ENCODE data around the gene UBE2Q1.

UBE2Q1 gene

DNA sequence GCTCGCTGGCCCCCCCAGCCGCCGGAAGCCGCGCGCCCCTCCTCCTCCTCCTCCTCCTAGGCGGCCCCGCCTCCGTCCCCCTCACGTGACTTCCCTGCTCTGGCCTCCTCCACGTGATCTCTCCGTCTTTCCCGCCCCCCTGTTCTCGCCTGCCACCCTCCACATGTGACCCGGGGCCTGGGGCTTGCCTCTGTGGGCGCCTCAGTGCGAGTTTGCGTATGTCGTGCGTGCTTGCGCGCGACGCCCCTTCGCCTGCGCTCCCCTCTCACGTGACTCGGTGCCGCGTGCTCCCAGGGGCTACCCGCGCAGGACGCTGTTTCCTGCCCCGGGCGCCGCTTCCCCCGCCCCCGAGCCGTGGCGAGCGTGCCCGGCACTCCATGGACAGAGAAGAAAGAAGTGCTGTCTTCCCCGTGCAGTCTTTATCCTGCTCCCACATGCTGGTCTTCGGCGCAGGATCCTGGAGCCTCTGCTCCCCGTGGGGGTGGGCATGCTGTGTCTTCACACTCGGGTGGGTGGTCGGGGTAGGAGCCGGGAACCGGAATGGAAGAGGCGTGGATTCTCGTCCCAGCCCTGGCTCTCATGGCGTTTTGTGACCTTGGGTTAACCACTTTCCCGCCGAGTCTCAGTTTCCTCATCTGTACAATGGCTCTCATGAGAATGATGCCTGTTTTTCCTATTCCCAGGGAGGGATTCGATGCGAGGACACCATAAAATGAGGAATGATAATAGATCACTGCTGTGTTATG, 431 bp upstream of the UBE2Q1 start:
- no peak overlapping the region for H3K27ac ChIP-seq (ENCODE audit: low read length)
- H3K9ac ChIP-seq (ENCODE audit: low read length) = peak overlapping the region; percentile 63
- H3K9me3 ChIP-seq (ENCODE audit: control insufficient read depth, low read depth, low read length) = no peaks in the 10 kb centered on the region

DNA sequence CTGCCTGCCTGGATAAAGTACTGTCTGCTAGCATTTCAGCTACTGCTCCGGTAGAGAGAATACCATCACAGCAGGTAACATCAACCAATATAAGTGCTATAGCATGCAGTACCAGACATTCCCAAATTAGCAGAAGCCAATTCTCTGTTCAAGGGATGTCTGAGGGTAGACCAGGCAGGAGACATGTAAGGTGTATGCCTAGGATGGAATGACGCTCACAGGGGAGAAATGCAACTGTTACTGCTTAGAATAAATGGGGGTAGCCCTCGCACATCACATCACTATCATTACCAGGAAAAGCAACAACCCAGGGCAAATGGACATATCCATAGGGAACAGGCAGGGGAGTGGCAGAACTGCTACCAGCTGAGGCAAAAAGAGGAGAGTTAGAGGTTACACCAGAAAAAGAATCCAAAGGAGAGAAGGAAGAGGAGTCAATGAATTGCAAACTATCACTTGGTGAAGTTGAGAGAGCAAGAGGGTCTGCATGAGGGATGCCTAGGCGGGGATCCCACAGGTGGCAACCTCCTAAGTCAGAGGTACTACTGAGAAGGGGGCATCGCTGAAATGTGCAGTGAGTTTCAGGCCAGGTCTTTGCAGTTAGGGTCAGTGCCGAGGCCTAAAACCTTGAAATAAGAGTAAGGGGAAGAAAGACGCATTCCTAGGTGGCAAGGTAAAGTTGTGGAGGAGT, 1.1 kb downstream of the UBE2Q1 start:
- Histone ChIP-seq H3K27ac (ENCODE audit: low read length) (no peak overlapping the region), H3K4me1 (ENCODE audit: control insufficient read depth, low read depth, low read length) (peaks cover 24% of the 10 kb centered on the region), H3K36me3 (ENCODE audit: control insufficient read depth, low read depth, low read length) (peaks cover 36% of the 10 kb centered on the region), H3K9ac (ENCODE audit: low read length) (peak overlapping the region; percentile 58), H3K9me3 (ENCODE audit: control insufficient read depth, low read depth, low read length) (no peaks in the 10 kb centered on the region), H3K27me3 (ENCODE audit: control insufficient read depth, insufficient read depth, low read length) (no peaks in the 10 kb centered on the region), H3K4me3 (ENCODE audit: low read length) (peak overlapping the region; percentile 60)

More for the DNA sequence above, 431 bp upstream of the UBE2Q1 start:
- H3K36me3 ChIP-seq (ENCODE audit: control insufficient read depth, low read depth, low read length) = peaks cover 21% of the 10 kb centered on the region
- H3K4me3 ChIP-seq (ENCODE audit: low read length) = peak overlapping the region; percentile 64
- H3K4me1 ChIP-seq (ENCODE audit: control insufficient read depth, low read depth, low read length) = peaks cover 24% of the 10 kb centered on the region
- no peaks in the 10 kb centered on the region for H3K27me3 ChIP-seq (ENCODE audit: control insufficient read depth, insufficient read depth, low read length)

DNA sequence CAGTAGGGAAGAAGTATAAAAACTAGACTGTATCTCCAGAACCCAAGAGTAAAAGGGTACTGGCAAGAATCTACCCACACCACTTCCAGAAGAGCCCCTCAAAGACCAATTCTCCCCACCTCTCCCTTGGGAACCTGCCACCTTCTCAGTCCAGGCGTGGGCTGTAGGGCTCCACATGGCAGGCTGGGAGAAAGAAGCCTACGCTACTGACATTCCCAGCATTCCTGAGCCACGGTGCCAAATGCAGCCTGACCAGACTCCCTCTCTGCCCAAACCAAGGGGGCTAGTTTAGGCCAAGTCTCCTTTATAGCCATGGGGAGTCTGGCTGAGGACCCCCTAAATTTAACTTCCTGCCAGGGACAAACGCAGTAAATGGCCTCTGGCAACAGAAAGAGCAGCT, 2.0 kb downstream of the UBE2Q1 start:
- H3K27me3 ChIP-seq (ENCODE audit: control insufficient read depth, insufficient read depth, low read length) = no peaks in the 10 kb centered on the region
- peak overlapping the region; percentile 60 for H3K4me3 ChIP-seq (ENCODE audit: low read length)
- H3K4me1 ChIP-seq (ENCODE audit: control insufficient read depth, low read depth, low read length) = peaks cover 24% of the 10 kb centered on the region
- H3K27ac ChIP-seq (ENCODE audit: low read length) = peak overlapping the region; percentile 7
- H3K36me3 ChIP-seq (ENCODE audit: control insufficient read depth, low read depth, low read length) = peaks cover 46% of the 10 kb centered on the region
- no peaks in the 10 kb centered on the region for H3K9me3 ChIP-seq (ENCODE audit: control insufficient read depth, low read depth, low read length)
- H3K9ac ChIP-seq (ENCODE audit: low read length) = peak overlapping the region; percentile 58

DNA sequence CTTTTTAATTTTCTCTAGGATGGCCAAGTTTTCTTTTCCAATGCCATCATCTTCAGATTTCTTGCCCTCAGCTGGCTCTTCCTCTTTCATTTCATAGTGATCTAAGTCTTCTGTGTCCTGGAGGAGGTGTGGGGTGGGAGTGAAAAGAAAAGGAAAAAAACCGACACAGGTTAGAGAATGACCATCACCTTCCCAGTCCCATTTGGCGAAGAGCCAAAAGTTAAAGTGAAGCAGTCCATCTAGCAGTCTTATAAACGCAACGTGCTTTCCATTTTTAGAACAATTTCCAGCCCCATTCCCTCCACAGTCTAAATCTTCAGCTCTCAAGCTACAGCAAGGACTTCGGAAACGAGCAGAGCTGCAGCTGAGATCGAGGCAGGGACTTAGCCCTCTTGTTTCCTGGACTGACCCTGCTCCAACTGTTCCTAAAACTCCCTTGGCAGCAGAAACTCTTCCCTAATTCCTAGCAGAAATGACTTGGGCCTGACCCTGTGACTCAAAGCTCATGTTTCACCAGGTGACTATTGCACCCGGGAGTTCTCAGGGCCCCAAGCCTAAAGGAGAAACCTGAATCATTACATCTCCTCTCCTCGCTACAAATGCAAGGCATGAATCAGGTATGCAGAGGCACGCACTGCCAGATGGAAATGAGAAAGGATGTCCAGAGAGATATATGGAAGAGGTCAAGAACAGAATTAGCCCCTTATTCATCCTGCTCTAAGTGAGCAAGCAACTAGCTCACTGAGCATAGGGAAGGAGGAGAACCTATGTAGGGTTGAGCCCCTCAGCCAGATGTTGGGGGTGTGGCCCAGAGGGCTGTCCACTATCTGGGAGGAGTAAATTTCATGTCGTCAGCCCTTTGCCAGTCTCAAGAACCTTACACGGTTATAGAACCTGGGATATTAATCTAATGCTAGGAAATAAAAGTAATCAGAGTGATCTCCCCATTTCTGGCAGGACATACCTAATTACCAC, 5.1 kb downstream of the UBE2Q1 start:
- no peaks in the 10 kb centered on the region for H3K9me3 ChIP-seq (ENCODE audit: control insufficient read depth, low read depth, low read length)
- H3K27me3 ChIP-seq (ENCODE audit: control insufficient read depth, insufficient read depth, low read length) = no peaks in the 10 kb centered on the region
- peaks cover 71% of the 10 kb centered on the region for H3K36me3 ChIP-seq (ENCODE audit: control insufficient read depth, low read depth, low read length)
- no peak overlapping the region for H3K4me3 ChIP-seq (ENCODE audit: low read length)
- H3K9ac ChIP-seq (ENCODE audit: low read length) = no peak overlapping the region
- H3K4me1 ChIP-seq (ENCODE audit: control insufficient read depth, low read depth, low read length) = peaks cover 19% of the 10 kb centered on the region
- no peak overlapping the region for H3K27ac ChIP-seq (ENCODE audit: low read length)

DNA sequence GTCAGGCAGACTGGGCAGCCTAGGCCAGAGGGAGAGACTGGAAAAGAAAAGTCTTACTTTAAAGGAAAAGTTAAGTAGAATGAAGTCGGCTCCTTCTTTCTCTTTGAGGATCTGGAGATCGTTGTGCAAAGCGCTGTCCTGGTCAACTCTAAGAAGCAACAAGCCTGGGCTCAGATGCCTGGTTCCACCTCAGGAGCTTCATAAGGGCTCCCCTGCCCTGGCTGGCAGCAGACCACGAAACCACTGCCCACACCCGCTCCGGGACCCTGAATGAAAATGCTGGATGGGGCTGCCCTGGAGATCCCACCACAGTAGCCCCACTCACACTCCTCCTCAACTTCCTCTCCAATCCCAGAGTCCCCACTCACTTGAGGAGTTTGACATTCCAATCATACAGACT, 6.4 kb downstream of the UBE2Q1 start:
- no peak overlapping the region for H3K4me3 ChIP-seq (ENCODE audit: low read length)
- no peak overlapping the region for H3K9ac ChIP-seq (ENCODE audit: low read length)
- no peaks in the 10 kb centered on the region for H3K27me3 ChIP-seq (ENCODE audit: control insufficient read depth, insufficient read depth, low read length)
- no peak overlapping the region for H3K27ac ChIP-seq (ENCODE audit: low read length)
- H3K36me3 ChIP-seq (ENCODE audit: control insufficient read depth, low read depth, low read length) = peaks cover 71% of the 10 kb centered on the region
- H3K9me3 ChIP-seq (ENCODE audit: control insufficient read depth, low read depth, low read length) = no peaks in the 10 kb centered on the region
- H3K4me1 ChIP-seq (ENCODE audit: control insufficient read depth, low read depth, low read length) = peaks cover 12% of the 10 kb centered on the region

DNA sequence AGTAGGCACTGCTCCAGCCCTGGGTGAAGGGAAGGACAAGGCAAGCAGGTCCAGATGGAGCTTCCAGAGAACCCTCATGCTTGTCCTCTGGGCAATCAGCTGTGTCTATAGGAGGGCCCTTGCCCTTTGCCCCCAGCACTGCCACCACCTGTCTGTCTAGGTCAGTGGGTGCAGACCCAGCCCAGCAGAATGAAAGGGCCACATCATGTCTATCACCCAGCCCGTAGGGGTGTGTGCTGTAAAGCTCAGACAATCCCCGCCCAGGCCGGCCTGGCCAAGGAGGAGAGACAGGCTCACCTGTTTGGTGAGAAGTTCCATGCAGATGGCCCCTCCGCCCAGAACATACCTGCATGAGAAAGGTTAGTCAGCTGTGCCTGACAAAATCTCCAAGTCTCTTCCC, 7.0 kb downstream of the UBE2Q1 start:
- H3K9me3 ChIP-seq (ENCODE audit: control insufficient read depth, low read depth, low read length) = no peaks in the 10 kb centered on the region
- H3K4me1 ChIP-seq (ENCODE audit: control insufficient read depth, low read depth, low read length) = peaks cover 6% of the 10 kb centered on the region
- no peak overlapping the region for H3K4me3 ChIP-seq (ENCODE audit: low read length)
- H3K27ac ChIP-seq (ENCODE audit: low read length) = no peak overlapping the region
- peaks cover 71% of the 10 kb centered on the region for H3K36me3 ChIP-seq (ENCODE audit: control insufficient read depth, low read depth, low read length)
- no peak overlapping the region for H3K9ac ChIP-seq (ENCODE audit: low read length)
- no peaks in the 10 kb centered on the region for H3K27me3 ChIP-seq (ENCODE audit: control insufficient read depth, insufficient read depth, low read length)

DNA sequence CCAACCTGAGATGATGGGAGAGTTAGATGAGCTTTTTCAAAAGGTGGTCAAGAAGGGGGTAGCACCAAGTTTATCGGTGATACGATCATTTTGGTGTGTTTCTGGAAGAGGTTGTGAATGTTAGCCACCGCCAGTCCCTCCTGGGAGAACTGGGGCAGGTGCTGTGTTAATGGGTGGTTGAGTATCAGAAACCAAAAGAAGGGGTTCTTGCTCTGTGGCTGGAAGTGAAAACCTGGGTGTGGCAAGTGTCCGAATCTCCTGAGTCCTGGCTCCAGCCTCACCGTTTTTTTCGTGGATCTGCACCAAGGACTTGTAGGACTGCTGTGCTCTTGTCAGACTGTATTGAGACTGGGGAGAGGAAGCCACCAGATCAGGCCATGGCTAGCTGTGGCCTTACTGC, 7.8 kb downstream of the UBE2Q1 start:
- Histone ChIP-seq H3K4me3 (ENCODE audit: low read length) (no peak overlapping the region), H3K27ac (ENCODE audit: low read length) (no peak overlapping the region), H3K9me3 (ENCODE audit: control insufficient read depth, low read depth, low read length) (no peaks in the 10 kb centered on the region)

DNA sequence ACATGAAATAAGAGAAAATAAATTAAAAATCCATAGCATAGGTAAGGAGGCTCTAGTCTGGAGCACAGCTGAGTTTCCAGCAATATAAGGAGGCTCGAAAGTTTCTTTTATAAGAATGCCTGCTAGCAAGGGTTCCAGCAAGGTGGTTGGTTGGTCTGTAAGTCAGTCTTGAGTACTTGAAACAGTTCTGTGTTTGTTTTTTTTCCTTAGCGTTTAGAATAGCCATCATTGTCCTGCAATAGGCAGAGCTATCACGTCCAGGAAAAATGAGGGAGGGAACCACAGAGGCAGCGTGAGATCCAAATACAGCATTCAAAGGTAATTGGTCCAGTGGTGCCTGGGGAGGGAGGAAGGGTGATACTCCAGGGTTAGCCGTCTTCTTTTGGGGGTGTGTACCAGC, 8.4 kb downstream of the UBE2Q1 start:
- no peaks in the 10 kb centered on the region for H3K9me3 ChIP-seq (ENCODE audit: control insufficient read depth, low read depth, low read length)
- H3K4me1 ChIP-seq (ENCODE audit: control insufficient read depth, low read depth, low read length) = no peaks in the 10 kb centered on the region
- peaks cover 62% of the 10 kb centered on the region for H3K36me3 ChIP-seq (ENCODE audit: control insufficient read depth, low read depth, low read length)
- H3K27ac ChIP-seq (ENCODE audit: low read length) = no peak overlapping the region
- no peak overlapping the region for H3K4me3 ChIP-seq (ENCODE audit: low read length)
- no peak overlapping the region for H3K9ac ChIP-seq (ENCODE audit: low read length)
- no peaks in the 10 kb centered on the region for H3K27me3 ChIP-seq (ENCODE audit: control insufficient read depth, insufficient read depth, low read length)

More for the DNA sequence above, 7.8 kb downstream of the UBE2Q1 start:
- Histone ChIP-seq H3K4me1 (ENCODE audit: control insufficient read depth, low read depth, low read length) (no peaks in the 10 kb centered on the region), H3K9ac (ENCODE audit: low read length) (no peak overlapping the region), H3K36me3 (ENCODE audit: control insufficient read depth, low read depth, low read length) (peaks cover 68% of the 10 kb centered on the region), H3K27me3 (ENCODE audit: control insufficient read depth, insufficient read depth, low read length) (no peaks in the 10 kb centered on the region)

DNA sequence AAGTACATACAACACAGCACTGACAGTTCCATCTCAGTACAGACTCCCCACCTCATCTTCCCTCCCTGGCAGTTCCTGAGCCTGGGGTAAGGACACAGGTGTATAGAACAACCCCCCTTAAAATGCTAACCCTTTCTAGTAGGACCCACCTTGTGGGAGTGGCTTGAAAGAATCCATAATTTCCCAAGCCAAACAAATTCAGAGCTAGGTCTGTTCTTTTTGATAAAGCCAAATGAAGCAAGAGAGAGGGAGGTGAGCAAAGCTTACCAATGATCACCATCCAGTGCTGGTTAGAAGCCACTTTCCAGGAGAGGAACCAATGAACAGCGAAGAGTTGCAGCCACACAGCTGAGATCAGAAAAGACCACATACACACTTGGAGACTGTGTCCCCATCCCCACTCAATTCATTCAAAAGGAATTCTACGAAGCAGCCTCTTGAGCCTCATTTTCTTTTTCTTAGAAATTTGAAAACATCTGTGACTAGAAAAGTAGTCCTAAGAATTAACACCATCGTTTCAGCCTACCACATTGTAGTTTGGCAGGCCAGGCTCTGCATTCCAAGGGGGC, 9.2 kb downstream of the UBE2Q1 start:
- Histone ChIP-seq H3K9me3 (ENCODE audit: control insufficient read depth, low read depth, low read length) (no peaks in the 10 kb centered on the region), H3K4me1 (ENCODE audit: control insufficient read depth, low read depth, low read length) (no peaks in the 10 kb centered on the region), H3K27ac (ENCODE audit: low read length) (no peak overlapping the region), H3K27me3 (ENCODE audit: control insufficient read depth, insufficient read depth, low read length) (no peaks in the 10 kb centered on the region), H3K4me3 (ENCODE audit: low read length) (no peak overlapping the region), H3K9ac (ENCODE audit: low read length) (no peak overlapping the region), H3K36me3 (ENCODE audit: control insufficient read depth, low read depth, low read length) (peaks cover 54% of the 10 kb centered on the region)

DNA sequence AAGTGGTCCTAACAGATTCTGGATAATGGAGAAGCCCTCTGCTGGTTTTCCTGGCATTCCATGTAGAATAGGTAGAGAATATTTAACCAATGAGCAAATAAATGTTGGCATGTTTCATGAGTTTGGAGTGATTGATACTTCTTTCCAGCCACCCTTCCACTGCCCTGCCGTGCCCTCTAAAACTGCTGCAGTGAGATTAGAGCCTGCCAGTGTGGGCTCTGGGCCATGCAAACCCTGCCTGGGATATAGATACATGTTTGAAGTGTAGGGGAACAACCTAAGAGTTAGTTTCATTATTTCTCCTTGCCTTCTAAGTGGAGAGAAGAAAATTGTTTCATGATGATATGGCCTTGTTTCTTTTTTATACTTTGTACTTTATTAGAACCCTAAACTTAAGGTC, 10.4 kb downstream of the UBE2Q1 start:
- H3K4me3 ChIP-seq (ENCODE audit: low read length) = no peak overlapping the region
- H3K27me3 ChIP-seq (ENCODE audit: control insufficient read depth, insufficient read depth, low read length) = no peaks in the 10 kb centered on the region
- H3K9ac ChIP-seq (ENCODE audit: low read length) = no peak overlapping the region
- H3K36me3 ChIP-seq (ENCODE audit: control insufficient read depth, low read depth, low read length) = peaks cover 41% of the 10 kb centered on the region
- no peaks in the 10 kb centered on the region for H3K4me1 ChIP-seq (ENCODE audit: control insufficient read depth, low read depth, low read length)
- no peaks in the 10 kb centered on the region for H3K9me3 ChIP-seq (ENCODE audit: control insufficient read depth, low read depth, low read length)
- no peak overlapping the region for H3K27ac ChIP-seq (ENCODE audit: low read length)

DNA sequence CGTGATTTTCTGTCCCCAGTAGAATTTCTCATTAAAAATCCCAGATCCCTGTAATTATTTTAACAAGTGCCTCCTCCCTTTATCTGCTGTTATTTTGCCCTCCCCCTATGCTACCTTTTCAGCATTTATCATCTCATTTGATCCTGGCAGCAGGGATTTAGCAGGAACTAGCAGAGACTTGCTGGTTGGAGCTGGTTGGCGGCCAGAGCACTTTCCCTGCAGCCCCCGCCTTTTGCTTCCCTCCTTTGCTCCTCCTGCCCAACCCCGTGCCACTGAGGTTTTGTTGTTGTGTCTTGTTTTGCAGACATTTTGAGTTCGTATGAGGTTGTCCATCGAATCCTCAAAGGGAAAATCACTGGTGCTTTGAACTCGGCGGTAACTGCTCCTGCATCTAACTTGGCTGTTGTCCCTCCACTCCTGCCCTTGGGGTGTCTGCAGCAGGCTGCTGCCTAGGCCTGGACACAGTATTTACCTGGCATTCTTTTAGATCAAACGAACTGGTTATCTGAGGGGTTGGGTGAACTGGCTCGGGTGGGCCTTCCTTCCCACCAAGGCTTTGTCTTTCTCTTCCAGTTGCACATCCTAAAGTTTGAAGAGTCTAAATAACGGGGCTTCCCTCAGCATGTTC, 11.2 kb downstream of the UBE2Q1 start:
- H3K4me1 ChIP-seq (ENCODE audit: control insufficient read depth, low read depth, low read length) = no peaks in the 10 kb centered on the region
- H3K36me3 ChIP-seq (ENCODE audit: control insufficient read depth, low read depth, low read length) = peaks cover 33% of the 10 kb centered on the region
- no peak overlapping the region for H3K9ac ChIP-seq (ENCODE audit: low read length)
- no peak overlapping the region for H3K4me3 ChIP-seq (ENCODE audit: low read length)
- H3K27ac ChIP-seq (ENCODE audit: low read length) = no peak overlapping the region
- H3K9me3 ChIP-seq (ENCODE audit: control insufficient read depth, low read depth, low read length) = no peaks in the 10 kb centered on the region
- no peaks in the 10 kb centered on the region for H3K27me3 ChIP-seq (ENCODE audit: control insufficient read depth, insufficient read depth, low read length)
